ENCODE data around the gene STAT2.
"Not testable (repeated sequence)": the region's sequence is repeated elsewhere in the genome, so short reads cannot be mapped to it uniquely, and the experiment has no call there.

STAT2 gene

GRCh38 chr12:56359851-56360767, at the start of gene STAT2:
Gene STAT2, minus strand, starts transcription at chr12:56360107. Its CDS starts 3,536 bp downstream, at chr12:56356571.
- DNase-seq (ENCODE audit: low read depth): peak; percentile 99

GRCh38 chr12:56408799-56409417, 49.0 kb upstream of the STAT2 start:
- no peak for DNase-seq (ENCODE audit: low read depth)

- not testable (repeated sequence) for DNase-seq (ENCODE audit: low read depth)
Observed at GRCh38 chr12:56404227-56404626, 44.3 kb upstream of the STAT2 start.

GRCh38 chr12:56401612-56402011, 41.7 kb upstream of the STAT2 start:
- DNase-seq (ENCODE audit: low read depth): not testable (repeated sequence)

- DNase-seq (ENCODE audit: low read depth): not testable (repeated sequence)
Observed at GRCh38 chr12:56401125-56401524, 41.2 kb upstream of the STAT2 start.

- DNase-seq (ENCODE audit: low read depth): not testable (repeated sequence)
Observed at GRCh38 chr12:56399466-56399865, 39.6 kb upstream of the STAT2 start.

- DNase-seq (ENCODE audit: low read depth): no peak
Observed at GRCh38 chr12:56398324-56398723, 38.4 kb upstream of the STAT2 start.

- no peak for DNase-seq (ENCODE audit: low read depth)
Observed at GRCh38 chr12:56392331-56392730, 32.4 kb upstream of the STAT2 start.

GRCh38 chr12:56391721-56392120, 31.8 kb upstream of the STAT2 start:
- DNase-seq (ENCODE audit: low read depth): no peak

- no peak for DNase-seq (ENCODE audit: low read depth)
Observed at GRCh38 chr12:56389412-56389811, 29.5 kb upstream of the STAT2 start.

GRCh38 chr12:56387152-56387736, 27.3 kb upstream of the STAT2 start:
- DNase-seq (ENCODE audit: low read depth): no peak

- DNase-seq (ENCODE audit: low read depth): no peak
Observed at GRCh38 chr12:56385873-56386272, 26.0 kb upstream of the STAT2 start.

GRCh38 chr12:56382611-56383010, 22.7 kb upstream of the STAT2 start:
- DNase-seq (ENCODE audit: low read depth): no peak

- no peak for DNase-seq (ENCODE audit: low read depth)
Observed at GRCh38 chr12:56377989-56378316, 18.0 kb upstream of the STAT2 start.

GRCh38 chr12:56377310-56377988, 17.5 kb upstream of the STAT2 start:
- no peak for DNase-seq (ENCODE audit: low read depth)

- no peak for DNase-seq (ENCODE audit: low read depth)
Observed at GRCh38 chr12:56375598-56376434, 15.9 kb upstream of the STAT2 start.

- no peak for DNase-seq (ENCODE audit: low read depth)
Observed at GRCh38 chr12:56374726-56375597, 15.1 kb upstream of the STAT2 start.

GRCh38 chr12:56373515-56373914, 13.6 kb upstream of the STAT2 start:
- DNase-seq (ENCODE audit: low read depth): no peak

GRCh38 chr12:56366948-56367347, 7.0 kb upstream of the STAT2 start:
- DNase-seq (ENCODE audit: low read depth): no peak

Measured in activated T-cell treated with anti-CD3 and anti-CD28 coated beads for 48 hours (primary cell).